ENCODE results near the gene GLI2.

DNA sequence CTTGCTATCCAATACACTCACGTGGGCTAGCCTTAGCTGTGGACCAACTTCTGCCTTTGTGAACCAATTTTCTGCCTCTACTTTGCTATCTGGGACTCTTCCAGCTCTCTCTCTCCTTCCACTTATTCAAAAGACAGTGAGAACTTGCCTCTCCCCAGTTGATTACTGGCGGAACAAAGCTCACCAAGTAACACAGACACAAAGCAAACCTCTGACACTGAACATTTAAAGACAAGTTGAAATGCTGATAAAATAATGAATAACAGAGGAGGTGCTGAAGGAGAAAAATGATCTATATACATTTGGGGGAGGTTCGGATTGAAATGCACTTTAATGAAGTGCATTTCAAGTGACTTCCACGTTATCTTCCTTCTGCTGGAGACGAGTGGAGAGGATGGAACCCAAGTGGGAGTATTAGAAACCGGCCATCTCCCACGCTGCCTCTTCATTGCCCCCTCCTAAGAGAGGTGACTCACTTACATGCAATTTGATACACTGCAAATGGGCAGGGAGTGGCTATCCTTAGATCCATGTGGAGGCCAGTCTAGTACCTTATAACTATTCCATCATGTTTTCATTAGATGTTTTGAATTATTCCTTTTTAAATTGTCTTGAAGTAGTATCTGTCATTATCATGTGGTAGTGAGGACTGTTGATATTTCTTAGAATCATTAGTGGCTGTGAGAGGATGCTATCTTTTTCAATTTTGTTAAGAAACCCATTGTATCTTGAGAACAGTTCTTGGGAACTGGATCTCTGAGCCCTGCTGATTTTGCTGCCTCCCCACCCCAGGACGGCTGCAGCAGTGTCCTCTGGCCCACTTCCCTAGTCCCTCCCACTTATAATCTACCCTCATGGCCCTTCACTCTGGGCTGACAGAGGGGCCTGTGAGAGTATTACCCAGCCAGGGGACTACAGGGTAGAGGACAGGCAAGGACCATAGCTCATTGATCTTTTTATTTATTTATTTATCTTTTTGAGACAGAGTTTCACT, 6.0 kb upstream of the GLI2 start:
- TF ChIP-seq EP300 (IDR thresholded peaks at IDR 0.05) (no peak), POLR2A (IDR thresholded peaks at IDR 0.05) (no peak)
- TF ChIP-seq, protein P1, sequence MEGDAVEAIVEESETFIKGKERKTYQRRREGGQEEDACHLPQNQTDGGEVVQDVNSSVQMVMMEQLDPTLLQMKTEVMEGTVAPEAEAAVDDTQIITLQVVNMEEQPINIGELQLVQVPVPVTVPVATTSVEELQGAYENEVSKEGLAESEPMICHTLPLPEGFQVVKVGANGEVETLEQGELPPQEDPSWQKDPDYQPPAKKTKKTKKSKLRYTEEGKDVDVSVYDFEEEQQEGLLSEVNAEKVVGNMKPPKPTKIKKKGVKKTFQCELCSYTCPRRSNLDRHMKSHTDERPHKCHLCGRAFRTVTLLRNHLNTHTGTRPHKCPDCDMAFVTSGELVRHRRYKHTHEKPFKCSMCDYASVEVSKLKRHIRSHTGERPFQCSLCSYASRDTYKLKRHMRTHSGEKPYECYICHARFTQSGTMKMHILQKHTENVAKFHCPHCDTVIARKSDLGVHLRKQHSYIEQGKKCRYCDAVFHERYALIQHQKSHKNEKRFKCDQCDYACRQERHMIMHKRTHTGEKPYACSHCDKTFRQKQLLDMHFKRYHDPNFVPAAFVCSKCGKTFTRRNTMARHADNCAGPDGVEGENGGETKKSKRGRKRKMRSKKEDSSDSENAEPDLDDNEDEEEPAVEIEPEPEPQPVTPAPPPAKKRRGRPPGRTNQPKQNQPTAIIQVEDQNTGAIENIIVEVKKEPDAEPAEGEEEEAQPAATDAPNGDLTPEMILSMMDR (IDR thresholded peaks at IDR 0.05): no peak
